HG03045 (cell line): ENCODE measurements around the gene PITPNC1.
"Not testable (repeated sequence)": the region's sequence is repeated elsewhere in the genome, so short reads cannot be mapped to it uniquely, and the experiment has no call there.

Experiments used
- ATAC-seq: cut with Tn5 transposase; IDR thresholded peaks from one replicate; pipeline ENCODE4 v1.9.1; 2021; ENCODE audit warnings: mild to moderate bottlenecking, moderate library complexity; ENCODE audit not compliant: unreplicated experiment

Gene PITPNC1

DNA sequence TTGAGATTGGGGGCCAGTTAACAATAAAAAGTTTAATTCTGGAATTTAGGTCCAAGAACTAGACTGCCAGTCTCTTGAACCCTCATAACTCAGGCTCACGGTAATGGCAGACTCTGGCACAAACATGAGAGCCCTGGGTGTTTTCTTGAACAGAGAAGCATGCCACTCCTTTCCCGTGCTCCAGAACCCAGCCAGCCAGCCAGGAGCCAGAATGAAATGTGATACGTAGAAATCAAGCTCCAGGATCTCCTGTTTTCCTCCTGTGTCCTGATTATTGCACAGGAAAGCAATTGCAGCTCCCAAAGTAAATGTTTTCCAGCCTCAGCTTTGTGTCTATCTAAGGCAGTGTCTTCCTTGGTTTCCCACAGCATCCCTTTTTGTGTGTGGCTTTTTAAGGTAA lies 294.4 kb downstream of the PITPNC1 start:
- no peak for ATAC-seq

DNA sequence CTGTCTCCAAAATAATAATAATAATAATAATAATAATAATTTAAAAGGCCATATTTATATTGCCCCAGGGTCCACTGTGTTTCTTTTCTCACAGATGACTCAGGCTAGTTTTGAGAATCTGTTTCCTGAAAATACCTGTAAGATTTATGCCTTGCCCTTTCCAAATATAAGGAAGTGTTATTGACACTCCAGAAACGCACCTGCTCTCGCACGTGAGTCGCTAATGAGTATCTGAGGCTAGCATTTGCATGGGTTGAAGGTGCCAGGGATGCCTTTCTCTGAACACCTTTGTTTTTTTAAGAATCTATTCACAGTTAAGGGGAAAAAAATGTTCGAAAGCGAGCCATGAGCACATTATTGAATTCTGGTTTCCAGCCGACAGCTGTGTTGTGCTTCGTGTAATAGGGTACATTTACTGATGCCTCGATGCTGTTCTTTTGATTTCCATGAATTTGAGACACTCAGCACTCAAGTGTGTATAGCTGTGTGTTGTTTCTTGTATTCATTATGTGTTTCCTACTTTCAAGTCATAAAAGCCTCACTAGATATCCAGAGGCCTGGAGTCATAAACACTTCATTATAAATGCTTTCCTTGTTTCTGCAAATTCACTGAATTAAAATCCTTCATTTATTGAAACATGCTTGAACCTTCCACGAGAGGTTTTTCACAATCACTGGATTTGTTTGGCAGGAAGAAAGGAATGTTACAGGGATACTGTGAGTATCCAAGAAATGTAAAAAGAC lies 295.7 kb downstream of the PITPNC1 start:
- no peak for ATAC-seq

DNA sequence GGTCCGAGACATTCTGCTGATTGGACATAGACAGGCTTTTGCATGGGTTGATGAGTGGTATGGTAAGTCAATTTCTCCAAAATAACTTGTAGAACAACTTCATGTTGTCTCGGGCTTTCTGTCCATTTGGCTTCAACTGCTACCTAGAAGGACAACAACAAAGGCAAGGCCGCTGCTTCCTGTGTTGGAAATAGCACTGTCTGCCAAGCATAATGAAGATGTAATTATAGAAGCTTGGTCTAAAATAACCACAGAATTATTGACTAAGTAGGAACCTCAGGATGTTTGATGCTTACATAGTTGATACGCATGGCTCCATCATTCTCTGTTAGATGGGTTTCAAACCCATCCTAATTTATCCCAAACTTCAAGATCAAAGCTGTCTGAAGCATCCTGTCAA lies 298.4 kb downstream of the PITPNC1 start:
- no peak for ATAC-seq

DNA sequence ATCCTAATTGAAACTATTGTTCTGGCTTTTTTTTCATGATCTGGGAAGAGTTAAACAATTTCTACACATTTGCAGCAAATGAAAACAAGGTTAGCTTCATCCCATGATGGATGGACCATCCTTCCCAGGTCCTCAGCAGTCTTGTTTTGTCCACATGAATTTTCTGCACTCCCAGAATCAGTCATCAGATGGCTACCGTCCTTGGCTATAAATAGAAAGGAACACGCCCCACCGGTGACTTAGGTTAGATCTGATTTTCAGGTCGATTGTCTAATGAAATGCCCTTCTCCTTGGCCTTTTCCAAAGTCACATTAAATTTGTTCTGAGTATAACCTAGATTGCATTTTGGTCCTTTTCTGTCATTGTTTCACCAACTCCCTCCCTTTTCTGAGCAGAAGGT lies 299.2 kb downstream of the PITPNC1 start:
- no peak for ATAC-seq

DNA sequence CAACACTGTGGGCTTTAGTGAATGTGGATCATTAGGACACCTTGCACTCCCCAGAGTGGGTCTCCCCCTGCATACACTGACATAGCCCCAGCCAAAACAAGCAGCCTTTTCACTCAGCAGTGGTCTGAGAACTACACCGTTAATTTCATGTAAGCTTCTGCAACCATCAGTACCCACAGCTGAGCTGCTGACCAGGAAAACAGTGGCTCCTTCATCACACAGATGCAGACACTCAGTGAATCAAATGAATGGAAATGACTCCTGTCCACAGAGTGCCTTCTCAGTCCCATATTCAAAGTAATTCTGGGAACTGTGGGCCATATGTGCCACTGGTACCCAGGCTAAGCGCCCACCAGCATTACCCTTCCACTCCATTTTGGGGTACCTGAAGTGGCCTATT lies 301.3 kb downstream of the PITPNC1 start:
- ATAC-seq = no peak

DNA sequence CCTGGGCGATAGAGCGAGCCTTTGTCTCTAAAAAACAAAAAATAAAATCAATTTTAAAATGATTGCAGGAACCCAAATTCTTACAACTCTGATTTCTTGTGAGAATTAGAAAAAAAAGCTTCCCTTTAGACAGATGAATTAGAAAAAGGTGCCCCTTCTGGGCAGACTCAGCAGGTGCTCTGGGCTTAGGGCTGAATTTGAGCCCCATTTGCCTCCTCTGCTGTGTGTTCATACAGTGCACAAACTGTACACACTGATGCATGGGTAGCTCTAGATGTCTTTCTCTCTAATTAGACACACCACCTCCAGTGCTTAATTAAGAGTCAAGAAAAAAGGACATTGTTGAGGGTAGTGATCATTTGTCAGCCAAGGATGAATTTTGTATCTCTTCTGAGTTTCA lies 302.1 kb downstream of the PITPNC1 start:
- ATAC-seq = no peak

DNA sequence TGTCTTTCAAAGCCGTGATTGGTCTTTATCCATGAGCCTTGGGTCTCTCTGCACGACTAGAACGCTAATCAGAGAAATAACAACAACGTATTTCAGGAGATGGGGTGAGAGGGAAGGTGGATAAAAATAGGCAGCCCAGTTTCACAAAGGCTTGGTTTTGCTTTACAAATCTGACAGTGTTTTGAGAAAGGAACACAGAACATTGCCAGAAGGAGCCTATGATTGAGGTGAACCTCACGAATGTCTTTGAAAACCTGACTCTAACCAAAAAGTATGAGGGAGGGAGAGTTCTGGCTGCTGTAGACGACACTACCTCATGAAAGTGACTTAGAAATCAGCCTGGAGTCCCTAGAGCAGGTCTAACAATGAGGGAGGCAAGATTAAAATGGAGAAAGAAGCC lies 302.6 kb downstream of the PITPNC1 start:
- ATAC-seq = no peak

DNA sequence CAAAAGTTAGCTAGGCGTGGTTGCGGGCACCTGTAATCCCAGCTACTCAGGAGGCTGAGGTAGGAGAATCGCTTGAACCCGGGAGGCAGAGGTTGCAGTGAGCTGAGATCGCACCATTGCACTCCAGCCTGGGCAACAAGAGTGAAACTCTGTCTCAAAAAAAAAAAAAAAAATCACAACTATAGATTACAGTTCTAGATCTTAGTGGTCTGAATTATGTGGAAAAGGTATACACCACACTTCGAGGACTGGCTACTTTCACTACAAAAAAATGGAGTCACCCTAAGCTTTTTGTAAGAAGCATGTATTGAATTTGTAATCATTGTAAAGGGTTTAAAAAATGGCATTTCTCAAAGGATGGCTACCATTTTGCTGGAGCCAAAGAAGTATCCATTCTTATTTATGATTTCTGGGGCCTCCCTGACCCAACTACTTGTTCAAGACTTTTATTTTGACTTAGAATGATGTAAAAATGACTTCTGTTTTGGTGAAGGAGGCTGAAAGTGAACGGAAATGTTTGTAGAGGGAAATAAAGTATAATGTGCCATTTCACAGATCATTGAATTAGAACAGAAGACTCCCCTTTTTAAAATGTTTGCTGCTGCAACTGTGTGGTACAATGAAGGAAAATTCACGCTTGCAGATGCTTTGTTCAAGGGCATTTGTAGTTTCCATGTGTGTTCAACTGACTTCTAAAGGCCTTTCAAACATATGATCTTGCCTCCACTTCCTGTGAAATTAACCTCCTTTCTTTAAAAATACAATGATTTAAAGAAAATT lies 303.6 kb downstream of the PITPNC1 start:
- no peak for ATAC-seq

DNA sequence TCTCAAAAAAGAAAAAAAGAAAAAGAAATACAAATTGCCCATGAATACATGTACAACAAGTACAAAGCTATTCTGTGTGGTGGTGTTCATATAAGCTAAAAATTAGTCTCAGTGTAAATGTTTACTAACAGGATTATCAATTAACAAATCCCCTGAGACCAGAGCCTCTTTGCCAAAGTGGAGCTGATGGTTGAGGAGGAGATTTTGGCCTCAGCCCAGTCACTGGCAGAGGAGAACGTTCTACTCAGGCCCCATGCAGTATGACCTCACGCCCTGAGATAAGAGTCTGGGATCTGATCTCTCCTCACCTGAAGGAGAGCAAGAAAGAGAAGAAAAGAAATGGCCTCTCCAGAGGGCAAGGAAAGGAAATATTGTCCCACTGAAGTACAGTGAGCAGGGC lies 305.1 kb downstream of the PITPNC1 start:
- ATAC-seq = no peak

DNA sequence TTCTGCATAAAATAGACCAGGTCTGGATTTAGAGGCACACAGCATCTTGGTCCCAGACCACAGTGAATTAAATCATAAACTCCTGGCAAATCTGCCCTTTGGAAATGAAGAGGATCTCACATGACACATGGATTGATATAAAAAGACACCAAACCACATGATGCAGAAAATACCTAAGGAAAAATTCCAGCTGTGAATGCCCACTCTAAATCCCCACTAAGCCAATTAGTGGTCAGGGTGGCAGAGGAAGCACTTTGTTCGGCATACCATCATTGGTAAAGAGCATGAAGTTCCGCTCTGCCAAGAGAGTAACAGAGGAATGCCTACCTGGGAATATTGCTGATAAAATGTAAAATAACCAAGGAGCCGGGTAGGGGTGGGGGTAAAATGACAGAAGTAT lies 308.3 kb downstream of the PITPNC1 start:
- ATAC-seq = no peak

DNA sequence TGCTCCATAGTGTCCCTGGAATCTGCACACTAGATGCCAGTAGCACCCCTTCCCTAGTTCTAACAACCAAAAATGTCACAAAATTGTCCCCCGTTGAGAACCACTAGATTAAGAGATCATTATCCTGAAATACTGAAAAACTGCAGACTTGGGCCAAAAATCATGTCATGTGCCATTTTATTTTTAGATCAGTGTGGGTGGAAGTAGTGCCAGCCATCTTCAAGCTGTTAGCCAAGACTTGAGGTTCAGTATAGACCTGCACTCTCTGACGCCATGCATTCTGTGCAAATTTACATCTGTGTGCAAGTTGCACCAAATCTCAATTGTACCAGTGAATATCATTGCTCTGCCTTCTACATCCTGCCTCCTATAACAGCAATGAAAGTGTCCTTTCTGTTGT lies 309.2 kb downstream of the PITPNC1 start:
- no peak for ATAC-seq

DNA sequence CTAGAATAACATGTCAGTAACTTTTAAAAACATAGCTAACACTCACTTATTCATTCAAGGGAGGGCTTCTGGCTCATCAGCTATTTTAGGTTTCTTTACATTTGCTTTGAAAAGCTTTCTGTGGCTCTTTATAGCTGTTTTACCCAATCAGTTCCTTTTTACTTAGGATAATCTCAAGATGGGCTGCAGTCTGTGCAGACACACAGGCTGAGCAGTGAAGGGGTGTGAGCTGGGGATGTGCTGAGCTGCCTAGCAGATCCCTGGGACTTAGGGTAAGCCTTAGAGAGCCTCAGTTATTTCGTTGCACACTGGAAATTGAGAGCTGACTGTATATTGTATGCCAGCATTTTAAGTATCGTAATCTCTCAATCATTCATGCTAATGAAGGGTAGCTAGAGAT lies 310.4 kb downstream of the PITPNC1 start:
- ATAC-seq = no peak

DNA sequence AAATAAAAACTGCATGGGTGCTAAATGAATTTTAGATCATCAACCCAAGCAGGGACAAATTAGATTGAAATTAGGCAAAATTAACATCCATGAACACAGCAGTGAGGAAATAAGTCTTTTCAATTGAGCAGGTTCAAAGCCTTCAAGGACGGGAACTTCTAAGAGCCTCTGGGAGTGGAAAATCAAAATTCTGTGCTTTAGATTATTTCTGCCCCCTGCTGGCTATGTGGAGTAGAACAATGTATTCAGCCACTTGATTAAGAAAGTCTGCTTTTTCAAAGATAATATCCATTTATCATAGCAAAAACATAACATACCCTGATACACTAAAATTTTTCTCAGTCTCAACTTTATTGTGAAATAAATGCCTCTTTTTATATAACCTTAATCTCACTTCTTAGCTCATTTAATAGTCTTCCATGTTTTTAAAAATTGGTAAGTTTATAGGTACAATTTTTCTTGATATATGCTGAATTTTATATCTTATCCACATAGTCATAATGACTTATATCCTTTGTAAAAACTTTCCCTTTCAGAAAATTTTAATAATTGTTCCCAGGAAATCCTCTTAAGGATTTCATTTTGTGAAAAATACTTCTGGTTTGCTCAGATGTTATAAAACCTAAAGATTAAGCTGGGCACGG lies 312.6 kb downstream of the PITPNC1 start:
- no peak for ATAC-seq

DNA sequence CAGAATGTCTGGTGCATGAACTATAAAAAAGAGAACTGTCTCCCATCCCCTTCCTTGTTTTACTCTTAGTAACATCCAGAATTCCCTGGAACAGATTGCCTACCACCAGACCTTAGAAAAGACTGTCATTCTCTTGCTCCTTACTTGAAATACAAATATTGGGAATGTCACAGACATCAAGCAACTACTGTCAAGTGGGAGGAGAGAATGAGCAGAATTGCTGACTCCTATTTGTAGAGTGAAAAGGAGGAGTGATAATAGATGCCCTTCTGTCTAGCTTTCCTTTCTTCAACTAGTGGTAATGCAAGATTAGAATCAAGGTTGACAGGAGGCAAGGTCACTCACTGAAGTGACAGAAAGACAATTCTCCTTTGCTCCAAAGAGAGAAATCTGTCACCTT lies 316.7 kb downstream of the PITPNC1 start:
- ATAC-seq = no peak

DNA sequence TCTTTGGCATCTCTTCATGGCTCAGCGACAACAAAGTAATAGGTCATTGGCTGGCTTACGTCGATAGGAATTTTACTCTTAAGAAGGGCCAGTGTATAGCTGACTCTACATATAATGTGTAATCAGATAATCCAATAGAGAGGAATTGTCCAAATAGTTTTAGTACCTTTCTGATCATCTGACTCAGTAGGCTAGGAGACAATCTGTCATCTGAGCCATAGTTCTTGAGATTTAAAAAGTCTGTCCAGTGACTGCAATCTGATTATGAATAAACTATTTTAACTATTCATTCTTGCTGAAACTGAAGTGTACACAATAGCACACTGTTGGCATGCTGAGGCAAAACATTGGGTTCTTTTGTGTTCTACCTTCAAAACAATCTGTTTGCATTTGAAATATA lies 319.3 kb downstream of the PITPNC1 start:
- no peak for ATAC-seq

DNA sequence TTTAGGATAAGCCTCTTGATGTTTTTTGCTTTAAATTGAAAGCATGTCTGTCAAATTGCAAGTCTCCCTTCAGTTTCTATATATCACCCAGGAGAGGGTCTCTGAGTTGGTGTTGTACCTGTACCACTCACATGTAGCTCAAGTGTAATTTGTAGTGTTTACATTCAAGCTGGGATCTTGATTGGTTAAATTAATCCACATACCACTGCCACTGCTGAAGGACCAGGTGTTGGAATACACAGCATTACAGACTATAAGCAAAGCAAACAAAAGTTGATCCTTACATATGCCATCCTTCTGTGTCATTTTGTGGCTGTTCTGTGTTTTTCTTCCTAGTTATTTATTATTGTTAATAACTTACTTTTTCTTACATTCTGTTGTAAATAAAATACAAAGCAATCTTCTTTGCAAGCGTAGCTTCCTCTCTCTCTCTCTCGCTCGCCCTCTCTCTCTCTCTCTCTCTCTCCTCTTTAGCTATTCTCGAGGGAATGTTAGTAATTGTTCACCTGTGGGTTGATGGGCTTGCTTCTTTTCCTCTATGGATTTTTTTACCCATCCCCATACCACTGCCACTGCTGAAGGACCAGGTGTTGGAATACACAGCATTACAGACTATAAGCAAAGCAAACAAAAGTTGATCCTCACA lies 319.9 kb downstream of the PITPNC1 start:
- no peak for ATAC-seq

DNA sequence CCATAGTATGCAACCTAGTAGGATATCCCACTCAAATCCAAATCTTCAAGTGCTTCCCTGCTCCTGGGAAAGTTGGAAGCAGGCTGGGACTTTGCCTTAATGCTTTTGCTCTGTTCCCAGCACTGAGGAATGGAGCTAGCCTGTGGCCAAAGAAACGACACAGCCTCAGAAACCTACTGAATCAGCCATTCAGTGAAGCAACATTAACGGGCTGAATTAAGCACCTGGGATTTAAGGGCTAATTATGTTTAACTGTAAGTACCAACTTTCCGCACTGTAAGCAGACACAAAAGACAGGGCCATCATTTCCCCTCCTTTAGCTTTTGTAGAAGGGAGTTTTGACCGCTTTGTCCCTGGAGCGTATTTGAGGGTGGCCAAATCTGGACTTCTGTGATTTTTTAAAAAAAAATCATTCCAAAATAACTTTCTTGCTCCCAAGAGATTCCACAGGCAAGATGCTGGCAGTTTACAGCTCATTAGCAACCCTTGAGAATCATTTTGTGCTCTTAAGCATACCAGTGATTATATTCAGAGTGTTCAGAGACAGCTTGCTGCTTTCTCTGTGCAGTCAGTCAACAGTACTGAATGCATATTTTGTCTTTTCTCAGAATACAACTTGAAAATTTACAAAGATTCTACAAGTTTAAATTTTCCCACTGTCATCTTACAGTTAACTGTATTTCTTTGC lies 323.1 kb downstream of the PITPNC1 start:
- ATAC-seq = no peak

DNA sequence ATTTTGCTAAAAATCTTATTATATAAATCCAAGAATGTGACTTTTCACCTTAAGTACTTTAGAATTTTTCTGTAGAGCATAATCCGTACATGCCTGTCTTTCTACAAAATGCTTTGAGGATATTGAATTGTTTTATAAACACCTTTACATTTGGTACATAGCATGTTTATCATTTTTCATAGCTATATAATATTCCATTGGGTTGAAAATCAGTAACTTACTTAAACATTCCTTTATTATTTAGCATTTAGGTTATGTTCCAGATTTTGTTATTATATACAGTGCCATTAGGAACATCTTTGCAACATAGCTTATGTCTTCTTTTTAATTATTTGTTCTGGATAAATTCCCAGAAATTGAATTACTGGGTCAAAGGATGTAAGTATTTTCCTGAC lies 323.6 kb downstream of the PITPNC1 start:
- no peak for ATAC-seq

DNA sequence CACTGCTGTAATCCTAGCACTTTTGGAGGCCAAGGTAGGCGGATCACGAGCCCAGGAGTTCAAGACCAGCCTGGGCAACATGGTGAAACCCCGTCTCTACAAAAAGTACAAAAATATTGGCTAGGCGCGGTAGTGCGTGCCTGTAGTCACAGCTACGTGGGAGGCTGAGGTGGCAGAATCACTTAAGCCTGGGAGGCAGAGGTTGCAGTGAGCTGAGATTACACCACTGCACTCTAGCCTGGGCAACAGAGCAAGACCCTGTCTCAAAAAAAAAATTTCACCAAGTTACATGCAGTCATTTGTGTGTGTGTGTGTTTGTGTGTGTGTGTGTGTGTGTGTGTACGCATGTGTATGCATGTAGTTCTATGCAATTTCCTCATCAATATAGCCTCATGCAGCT lies 325.8 kb downstream of the PITPNC1 start:
- ATAC-seq = not testable (repeated sequence)

DNA sequence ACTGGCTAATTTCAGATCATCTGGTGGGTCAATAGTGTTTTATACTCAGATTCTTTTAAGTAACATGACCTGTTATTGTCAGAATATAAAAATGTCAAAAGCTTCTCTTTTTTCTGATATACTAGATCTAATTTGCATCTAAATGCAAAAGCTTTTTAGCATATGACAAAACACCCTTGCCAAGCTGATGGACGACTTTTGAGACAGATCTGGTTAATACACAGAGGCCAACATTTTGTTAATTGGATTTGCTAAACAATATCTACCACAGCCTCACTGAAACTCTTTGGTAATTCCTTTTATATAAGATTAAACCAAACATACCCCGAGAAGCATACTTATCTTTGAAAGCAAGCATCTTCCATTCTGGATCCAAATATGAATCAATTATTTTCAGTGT lies 330.4 kb downstream of the PITPNC1 start:
- no peak for ATAC-seq

DNA sequence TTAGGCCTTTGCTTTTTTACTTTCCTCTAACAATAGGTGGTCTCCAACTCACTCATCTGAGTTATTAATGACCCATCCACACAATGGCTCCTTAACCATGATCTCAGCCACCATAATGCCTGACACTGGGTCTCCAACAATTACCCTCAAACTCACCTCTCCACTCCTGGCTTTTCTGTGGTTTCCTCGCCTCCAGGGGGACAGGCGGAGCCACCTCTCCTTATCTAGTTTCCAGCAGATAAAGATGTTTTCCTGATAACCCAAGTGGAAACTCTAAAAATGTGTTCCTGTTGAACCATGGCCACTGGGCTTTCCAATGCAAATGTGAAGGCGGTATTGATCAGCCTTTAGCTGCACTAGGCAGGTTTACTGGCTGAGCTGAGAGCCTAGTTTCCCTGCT lies 331.3 kb downstream of the PITPNC1 start:
- ATAC-seq = no peak
